ENCODE results near the gene FBLN5. TPM values are rescaled to one million over a fixed set of nuclear protein-coding genes. Genes with fewer than 3 reads are reported as not detected.

Gene FBLN5
- total RNA-seq, 4 donors from 2014 or later = 19.6 to 36.8 (median 27.3) TPM

DNA sequence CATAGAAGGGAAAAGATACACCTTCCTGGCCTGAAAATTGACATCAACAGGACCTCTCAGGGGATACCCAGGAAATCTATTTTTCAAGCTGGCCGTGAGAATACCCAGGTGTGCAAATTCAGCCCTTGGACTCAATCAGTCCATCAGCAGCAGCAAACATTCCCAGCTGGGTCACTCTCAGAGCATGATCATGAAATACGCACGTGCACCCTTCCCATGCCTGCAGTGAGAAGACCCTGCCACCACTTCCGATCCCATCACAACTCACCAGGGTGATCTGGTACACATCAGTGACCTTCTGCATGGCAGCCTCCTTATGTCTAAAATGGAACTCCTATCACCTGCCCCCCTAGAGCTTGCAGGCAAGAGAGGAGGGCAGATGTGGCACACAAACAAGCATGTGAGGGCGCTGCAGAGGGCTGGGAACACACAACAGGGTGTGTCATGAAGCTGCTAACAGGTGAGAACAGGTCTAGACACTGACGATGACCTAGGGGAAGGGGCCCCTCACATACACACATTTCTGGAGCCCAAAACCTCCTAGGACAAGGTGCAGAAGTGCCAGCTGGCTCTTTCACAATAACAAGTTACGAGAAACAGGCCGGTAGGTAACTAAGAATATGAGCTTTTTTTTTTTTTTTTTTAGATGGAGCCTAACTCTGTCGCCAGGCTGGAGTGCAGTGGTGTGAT is 42.4 kb downstream of the FBLN5 start:
- ATAC-seq = no peak
- Histone ChIP-seq H3K9me3 (no peaks in the 10 kb centered on the region), H3K27ac (no peak overlapping the region), H3K36me3 (no peaks in the 10 kb centered on the region), H3K4me1 (peaks cover 0 to 4% of the 10 kb centered on the region in 2 donors), H3K27me3 (no peaks in the 10 kb centered on the region), H3K4me3 (no peak overlapping the region)
- intact Hi-C loops (cut with DNase I; ENCODE audit: low total_unique reads) (no loop called here), in situ Hi-C loops (cut with MboI; ENCODE audit: low sequenced_read_pairs in 4 of 4) (no loop called here)
- no peak for DNase-seq
- TF ChIP-seq, protein P1, sequence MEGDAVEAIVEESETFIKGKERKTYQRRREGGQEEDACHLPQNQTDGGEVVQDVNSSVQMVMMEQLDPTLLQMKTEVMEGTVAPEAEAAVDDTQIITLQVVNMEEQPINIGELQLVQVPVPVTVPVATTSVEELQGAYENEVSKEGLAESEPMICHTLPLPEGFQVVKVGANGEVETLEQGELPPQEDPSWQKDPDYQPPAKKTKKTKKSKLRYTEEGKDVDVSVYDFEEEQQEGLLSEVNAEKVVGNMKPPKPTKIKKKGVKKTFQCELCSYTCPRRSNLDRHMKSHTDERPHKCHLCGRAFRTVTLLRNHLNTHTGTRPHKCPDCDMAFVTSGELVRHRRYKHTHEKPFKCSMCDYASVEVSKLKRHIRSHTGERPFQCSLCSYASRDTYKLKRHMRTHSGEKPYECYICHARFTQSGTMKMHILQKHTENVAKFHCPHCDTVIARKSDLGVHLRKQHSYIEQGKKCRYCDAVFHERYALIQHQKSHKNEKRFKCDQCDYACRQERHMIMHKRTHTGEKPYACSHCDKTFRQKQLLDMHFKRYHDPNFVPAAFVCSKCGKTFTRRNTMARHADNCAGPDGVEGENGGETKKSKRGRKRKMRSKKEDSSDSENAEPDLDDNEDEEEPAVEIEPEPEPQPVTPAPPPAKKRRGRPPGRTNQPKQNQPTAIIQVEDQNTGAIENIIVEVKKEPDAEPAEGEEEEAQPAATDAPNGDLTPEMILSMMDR (IDR thresholded peaks at IDR 0.05 in 4 of 5, conservative IDR thresholded peaks at IDR 0.05 in 1 of 5) = no peak
- TF ChIP-seq POLR2A (IDR thresholded peaks at IDR 0.05) = no peak

DNA sequence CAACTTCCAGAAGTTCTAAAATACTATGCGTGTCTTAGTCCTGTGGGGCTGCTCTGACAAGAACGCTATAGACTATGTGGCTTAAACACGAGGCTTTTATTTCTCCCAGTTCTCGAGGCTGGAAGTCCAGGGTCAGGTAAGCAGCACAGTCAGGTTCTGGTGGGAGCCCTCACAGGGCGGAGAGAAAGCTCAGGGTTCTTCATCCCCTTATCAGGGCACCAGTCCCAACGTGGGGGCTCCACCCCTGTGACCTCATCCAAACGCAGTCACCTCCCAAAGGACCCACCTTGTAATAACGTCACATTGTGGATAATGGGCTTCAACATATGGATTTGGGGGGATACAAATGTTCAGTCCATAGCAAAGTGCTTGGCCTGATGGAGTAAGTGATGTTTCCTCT is 43.0 kb downstream of the FBLN5 start:
- no peaks in the 10 kb centered on the region for H3K27me3 ChIP-seq
- no peaks in the 10 kb centered on the region for H3K9me3 ChIP-seq

DNA sequence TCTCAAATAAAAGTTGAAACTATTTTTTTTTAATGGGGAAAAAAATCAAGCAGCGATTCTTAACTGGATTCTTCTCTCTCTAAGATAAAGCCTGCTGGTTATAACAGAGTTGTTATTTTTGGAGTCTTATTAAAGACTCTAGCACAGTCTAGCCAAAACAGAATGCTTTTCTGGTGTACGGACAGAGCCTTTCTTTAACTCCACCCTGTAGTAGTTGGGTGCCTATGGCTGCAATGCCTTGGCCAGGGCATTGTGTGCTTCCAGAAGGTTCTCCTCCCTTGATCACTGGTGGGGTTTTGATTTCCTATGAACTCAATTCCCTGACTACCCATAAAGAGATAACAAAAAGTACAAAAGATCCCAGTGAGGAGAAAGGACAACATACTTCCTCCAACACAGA is 44.4 kb downstream of the FBLN5 start:
- Histone ChIP-seq H3K4me1 (peaks cover 0 to 4% of the 10 kb centered on the region in 2 donors), H3K27me3 (no peaks in the 10 kb centered on the region), H3K4me3 (no peak overlapping the region), H3K9me3 (no peaks in the 10 kb centered on the region), H3K27ac (peak overlapping the region; percentile 20 to 59 (median 35)), H3K36me3 (no peaks in the 10 kb centered on the region)
- in situ Hi-C loops (cut with MboI; ENCODE audit: low sequenced_read_pairs in 4 of 4) (no loop called here), intact Hi-C loops (cut with DNase I; ENCODE audit: low total_unique reads) (no loop called here)
- no peak for ATAC-seq
- DNase-seq = no peak
- TF ChIP-seq, protein P1 (IDR thresholded peaks at IDR 0.05 in 4 of 5, conservative IDR thresholded peaks at IDR 0.05 in 1 of 5) = no peak
- no peak for TF ChIP-seq POLR2A (IDR thresholded peaks at IDR 0.05)

More for the DNA sequence above, 43.0 kb downstream of the FBLN5 start:
- intact Hi-C loops (cut with DNase I; ENCODE audit: low total_unique reads) = no loop called here
- Histone ChIP-seq H3K27ac (peak overlapping the region in 3 of 4 donors; percentile 34 to 59 (median 38)), H3K36me3 (no peaks in the 10 kb centered on the region), H3K4me1 (peaks cover 0 to 4% of the 10 kb centered on the region in 2 donors), H3K4me3 (no peak overlapping the region)
- DNase-seq (no peak), ATAC-seq (no peak)
- TF ChIP-seq POLR2A (IDR thresholded peaks at IDR 0.05) = no peak
- TF ChIP-seq, protein P1 (IDR thresholded peaks at IDR 0.05 in 4 of 5, conservative IDR thresholded peaks at IDR 0.05 in 1 of 5) = no peak
- in situ Hi-C loops (cut with MboI; ENCODE audit: low sequenced_read_pairs in 4 of 4) = no loop called here

DNA sequence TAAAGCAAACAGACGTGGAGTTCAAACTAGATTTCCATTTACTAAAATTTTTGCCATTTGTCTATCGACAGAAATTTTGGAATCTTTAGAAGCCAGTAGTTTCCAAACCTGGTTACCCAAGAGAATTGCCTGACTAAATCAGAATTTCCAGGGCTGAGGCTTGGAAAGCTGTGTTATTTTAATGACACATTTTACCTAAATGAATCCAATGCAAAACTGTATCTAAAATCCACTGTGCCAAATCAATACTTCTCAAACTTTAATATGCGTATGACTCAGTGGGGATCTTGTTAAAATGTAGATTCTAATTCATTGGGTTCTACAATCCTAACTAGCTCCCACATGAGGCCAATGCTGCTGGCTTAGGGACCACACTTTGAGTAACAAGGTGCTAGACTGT is 45.2 kb downstream of the FBLN5 start:
- H3K9me3 ChIP-seq = no peaks in the 10 kb centered on the region
- TF ChIP-seq, protein P1 (IDR thresholded peaks at IDR 0.05 in 4 of 5, conservative IDR thresholded peaks at IDR 0.05 in 1 of 5) = no peak
- H3K4me1 ChIP-seq = peaks cover 0 to 4% of the 10 kb centered on the region in 2 donors
- no peaks in the 10 kb centered on the region for H3K36me3 ChIP-seq
- no peaks in the 10 kb centered on the region for H3K27me3 ChIP-seq
- in situ Hi-C loops (cut with MboI; ENCODE audit: low sequenced_read_pairs in 4 of 4) (no loop called here), intact Hi-C loops (cut with DNase I; ENCODE audit: low total_unique reads) (no loop called here)
- no peak for DNase-seq
- no peak overlapping the region for H3K4me3 ChIP-seq
- no peak for ATAC-seq
- H3K27ac ChIP-seq = peak overlapping the region; percentile 20 to 59 (median 36)
